CD4-positive, alpha-beta memory T cell (primary cell): ENCODE data around the gene SHLD2. TPM values are rescaled to one million over a fixed set of nuclear protein-coding genes. Genes with fewer than 3 reads are reported as not detected.
"Not testable (repeated sequence)": the region's sequence is repeated elsewhere in the genome, so short reads cannot be mapped to it uniquely, and the experiment has no call there.

Source experiments
- CTCF ChIA-PET: fragments of 350-600 bp; sonication (Branson Sonifier 250); formaldehyde crosslinking; loops from one replicate; lab custom pipeline; 2021; ENCODE audit warnings: inconsistent platforms; ENCODE audit not compliant: partially characterized antibody; lab: Charles Lee
- POLR2A ChIA-PET: fragments of 350-600 bp; sonication (Branson Sonifier 250); formaldehyde crosslinking; loops from one replicate; lab custom pipeline; 2021; ENCODE audit not compliant: partially characterized antibody; lab: Charles Lee
- DNase-seq, 5 donors: peaks; one replicate each; pipeline versions ENCODE4 v3.0.0 to v3.0.0-alpha.2; 2020 to 2022; ENCODE audit warnings: mixed read lengths in 1 of 5
- H3K27ac ChIP-seq: one replicate; pipeline ENCODE4 v1.7.0; 2013; ENCODE audit warnings: low read depth, low read length
- H3K27me3 ChIP-seq: 2 replicates; pipeline ENCODE4 v1.7.0; 2013; ENCODE audit warnings: mild to moderate bottlenecking, low read length, moderate library complexity; ENCODE audit not compliant: insufficient read depth
- H3K36me3 ChIP-seq: 2 replicates; pipeline ENCODE4 v1.7.0; 2013; ENCODE audit warnings: mild to moderate bottlenecking, low read length, moderate library complexity; ENCODE audit not compliant: insufficient read depth
- H3K4me1 ChIP-seq: 2 replicates; pipeline ENCODE4 v1.7.0; 2013; ENCODE audit warnings: mild to moderate bottlenecking, low read length, moderate library complexity; ENCODE audit not compliant: insufficient read depth
- H3K4me3 ChIP-seq, 2 donors: one replicate each; pipeline ENCODE4 v1.7.0; 2013; ENCODE audit warnings: low read length in 2 of 2, mild to moderate bottlenecking in 1 of 2
- H3K9me3 ChIP-seq, 2 donors: one replicate each; pipeline ENCODE4 v1.7.0; 2013; ENCODE audit warnings: low read length in 2 of 2, control low read depth in 1 of 2; ENCODE audit not compliant: control insufficient read depth in 1 of 2
- H3K27ac Mint-ChIP-seq, 7 donors: one replicate each; pipeline ENCODE4 v1.8.0; 2020 to 2021; ENCODE audit warnings: mixed read lengths in 7 of 7, mild to moderate bottlenecking in 6 of 7, inconsistent platforms in 3 of 7, moderate library complexity in 3 of 7
- H3K27me3 Mint-ChIP-seq, 2 donors: one replicate each; pipeline ENCODE4 v1.8.0; 2020 to 2021; ENCODE audit warnings: mixed read lengths in 2 of 2
- H3K36me3 Mint-ChIP-seq, 2 donors: one replicate each; pipeline ENCODE4 v1.8.0; 2020 to 2021; ENCODE audit warnings: mixed read lengths in 2 of 2, inconsistent platforms in 1 of 2, mild to moderate bottlenecking in 1 of 2
- H3K4me1 Mint-ChIP-seq, 4 donors: one replicate each; pipeline ENCODE4 v1.8.0; 2020 to 2021; ENCODE audit warnings: mixed read lengths in 4 of 4, mild to moderate bottlenecking in 1 of 4
- H3K4me3 Mint-ChIP-seq, 8 donors: one replicate each; pipeline ENCODE4 v1.8.0; 2020 to 2021; ENCODE audit warnings: mixed read lengths in 8 of 8, mild to moderate bottlenecking in 7 of 8, moderate library complexity in 6 of 8, inconsistent platforms in 3 of 8
- H3K9me3 Mint-ChIP-seq, 8 donors: one replicate each; pipeline ENCODE4 v1.8.0; 2020 to 2021; ENCODE audit warnings: mixed read lengths in 8 of 8, mild to moderate bottlenecking in 5 of 8, inconsistent platforms in 3 of 8, moderate library complexity in 1 of 8
- intact Hi-C: fragments of 100-400 bp; cut with micrococcal nuclease; formaldehyde crosslinking; loops from one replicate; pipeline ENCODE4 v1.15.1; 2023
- polyA plus RNA-seq, 2 donors: library from polyadenylated mRNA; unstranded; fragments of 300-500 nt; fragmentation: Illumina TruSeq; gene quantifications; one replicate each; pipeline ENCODE4 v1.2.3, GENCODE V29; 2021
- total RNA-seq, 2 experiments: library from RNA; stranded (reverse); gene quantifications; one replicate each; pipeline ENCODE4 v1.2.3, GENCODE V29; 2021

SHLD2 gene
- total and polyA plus RNA-seq, 4 experiments from 2014 or later: 20.7 to 26.5 (median 24.9) TPM

- H3K4me3 Mint-ChIP-seq, CTCF ChIA-PET, H3K4me1 Mint-ChIP-seq, H3K4me1 ChIP-seq, H3K4me3 ChIP-seq, H3K36me3 ChIP-seq, H3K27ac Mint-ChIP-seq, H3K27ac ChIP-seq, intact Hi-C loops, H3K9me3 ChIP-seq, POLR2A ChIA-PET, DNase-seq, H3K27me3 ChIP-seq, H3K9me3 Mint-ChIP-seq, H3K27me3 Mint-ChIP-seq: not testable (repeated sequence)
- H3K36me3 Mint-ChIP-seq: peaks cover 13 to 16% of the 10 kb centered on the region in 2 donors
These were observed 67.8 kb downstream of the SHLD2 start for GRCh38 chr10:87162703-87163293.

DNA sequence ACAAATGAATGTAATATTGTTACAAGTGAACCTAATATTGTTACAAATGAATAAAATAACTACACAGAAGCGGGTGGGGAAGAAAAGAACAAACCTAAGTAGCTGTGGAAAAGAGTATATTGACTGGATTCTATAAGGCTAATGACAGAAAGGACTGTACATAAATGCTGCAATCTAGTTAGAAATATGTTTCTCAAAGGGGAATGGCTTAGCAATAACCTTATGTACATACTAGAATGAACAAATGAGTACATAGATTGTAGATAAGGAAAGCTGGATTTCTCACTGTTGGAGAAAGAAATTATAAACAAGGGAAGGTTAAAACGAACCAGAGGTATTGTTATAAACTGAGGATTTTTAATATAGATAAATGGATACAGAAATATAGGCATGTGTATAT lies 68.4 kb downstream of the SHLD2 start:
- DNase-seq, POLR2A ChIA-PET, H3K27me3 Mint-ChIP-seq, H3K4me3 Mint-ChIP-seq, H3K27me3 ChIP-seq, H3K27ac Mint-ChIP-seq, H3K36me3 ChIP-seq, H3K27ac ChIP-seq, CTCF ChIA-PET, H3K4me1 ChIP-seq, H3K4me3 ChIP-seq, intact Hi-C loops, H3K9me3 ChIP-seq, H3K9me3 Mint-ChIP-seq, H3K4me1 Mint-ChIP-seq: not testable (repeated sequence)
- H3K36me3 Mint-ChIP-seq: peaks cover 13 to 14% of the 10 kb centered on the region in 2 donors

DNA sequence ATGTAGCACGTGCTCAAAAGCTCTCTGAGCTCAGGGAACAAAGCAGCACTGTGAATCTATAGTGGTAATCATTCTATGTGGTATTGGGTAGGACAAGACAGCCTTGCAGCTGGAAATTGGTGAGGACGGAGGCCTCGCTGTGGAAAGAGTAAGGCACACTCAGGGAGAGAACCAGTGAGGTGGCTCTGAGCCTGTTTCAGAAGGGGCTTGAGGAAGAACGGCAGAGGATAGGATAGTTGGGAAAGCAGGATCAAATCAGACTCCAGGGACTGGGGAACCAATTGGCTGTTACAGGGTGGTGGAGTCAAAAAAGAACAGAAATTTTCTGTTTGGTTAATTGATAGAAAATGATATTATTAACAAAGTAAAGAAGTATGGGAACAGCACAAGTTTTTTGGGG lies 74.9 kb downstream of the SHLD2 start:
- H3K4me1 Mint-ChIP-seq, H3K9me3 ChIP-seq, H3K27ac ChIP-seq, POLR2A ChIA-PET, H3K36me3 ChIP-seq, intact Hi-C loops, H3K4me3 Mint-ChIP-seq, H3K27ac Mint-ChIP-seq, H3K27me3 ChIP-seq, H3K9me3 Mint-ChIP-seq, H3K4me1 ChIP-seq, DNase-seq, H3K4me3 ChIP-seq, CTCF ChIA-PET, H3K27me3 Mint-ChIP-seq: not testable (repeated sequence)
- peaks cover 8 to 14% of the 10 kb centered on the region in 2 donors for H3K36me3 Mint-ChIP-seq

GRCh38 chr10:87170705-87171104 lies 75.7 kb downstream of the SHLD2 start:
- H3K27me3 ChIP-seq, H3K27me3 Mint-ChIP-seq, H3K9me3 ChIP-seq, H3K27ac ChIP-seq, CTCF ChIA-PET, H3K36me3 ChIP-seq, H3K4me1 ChIP-seq, POLR2A ChIA-PET, H3K9me3 Mint-ChIP-seq, H3K27ac Mint-ChIP-seq, H3K4me3 ChIP-seq, H3K4me1 Mint-ChIP-seq, intact Hi-C loops, DNase-seq, H3K4me3 Mint-ChIP-seq: not testable (repeated sequence)
- H3K36me3 Mint-ChIP-seq: peaks cover 8 to 14% of the 10 kb centered on the region in 2 donors

- H3K4me3 Mint-ChIP-seq, intact Hi-C loops, POLR2A ChIA-PET, H3K4me3 ChIP-seq, H3K27me3 Mint-ChIP-seq, H3K27ac Mint-ChIP-seq, H3K27me3 ChIP-seq, DNase-seq, H3K4me1 ChIP-seq, H3K9me3 Mint-ChIP-seq, H3K9me3 ChIP-seq, H3K27ac ChIP-seq, CTCF ChIA-PET, H3K36me3 ChIP-seq, H3K4me1 Mint-ChIP-seq: not testable (repeated sequence)
- peaks cover 7 to 16% of the 10 kb centered on the region in 2 donors for H3K36me3 Mint-ChIP-seq
These were observed 76.7 kb downstream of the SHLD2 start for GRCh38 chr10:87171670-87172069.

GRCh38 chr10:87172178-87172577 lies 77.2 kb downstream of the SHLD2 start:
- H3K27me3 Mint-ChIP-seq, H3K27ac Mint-ChIP-seq, H3K27ac ChIP-seq, POLR2A ChIA-PET, H3K4me1 Mint-ChIP-seq, H3K9me3 ChIP-seq, intact Hi-C loops, CTCF ChIA-PET, DNase-seq, H3K27me3 ChIP-seq, H3K4me3 ChIP-seq, H3K36me3 ChIP-seq, H3K4me3 Mint-ChIP-seq, H3K9me3 Mint-ChIP-seq, H3K4me1 ChIP-seq: not testable (repeated sequence)
- peaks cover 4 to 14% of the 10 kb centered on the region in 2 donors for H3K36me3 Mint-ChIP-seq

DNA sequence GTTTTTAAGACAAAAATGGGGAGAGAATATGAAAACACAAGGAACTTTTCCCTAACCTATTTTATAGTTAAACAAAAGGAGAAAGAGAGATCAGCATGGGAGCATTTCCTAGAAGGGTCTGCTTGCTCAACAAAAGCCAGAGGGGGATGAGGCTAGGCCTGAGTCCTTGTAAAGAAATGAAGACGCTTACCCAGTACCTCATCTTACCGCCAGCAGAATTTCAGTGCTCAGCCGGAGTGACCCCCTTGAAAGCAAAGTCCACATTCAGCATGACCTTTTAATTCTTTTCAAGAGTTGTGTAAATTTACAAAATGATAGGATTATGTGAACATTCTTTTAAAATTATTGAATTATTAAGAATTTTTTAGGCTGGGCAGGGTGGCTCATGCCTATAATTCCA lies 82.6 kb downstream of the SHLD2 start:
- H3K4me3 ChIP-seq, H3K4me1 ChIP-seq, H3K9me3 ChIP-seq, H3K36me3 ChIP-seq, H3K27ac ChIP-seq, DNase-seq, H3K4me3 Mint-ChIP-seq, CTCF ChIA-PET, H3K27ac Mint-ChIP-seq, H3K27me3 ChIP-seq, H3K4me1 Mint-ChIP-seq, H3K27me3 Mint-ChIP-seq, POLR2A ChIA-PET, H3K9me3 Mint-ChIP-seq, intact Hi-C loops: not testable (repeated sequence)
- H3K36me3 Mint-ChIP-seq: peaks cover 17 to 22% of the 10 kb centered on the region in 2 donors

DNA sequence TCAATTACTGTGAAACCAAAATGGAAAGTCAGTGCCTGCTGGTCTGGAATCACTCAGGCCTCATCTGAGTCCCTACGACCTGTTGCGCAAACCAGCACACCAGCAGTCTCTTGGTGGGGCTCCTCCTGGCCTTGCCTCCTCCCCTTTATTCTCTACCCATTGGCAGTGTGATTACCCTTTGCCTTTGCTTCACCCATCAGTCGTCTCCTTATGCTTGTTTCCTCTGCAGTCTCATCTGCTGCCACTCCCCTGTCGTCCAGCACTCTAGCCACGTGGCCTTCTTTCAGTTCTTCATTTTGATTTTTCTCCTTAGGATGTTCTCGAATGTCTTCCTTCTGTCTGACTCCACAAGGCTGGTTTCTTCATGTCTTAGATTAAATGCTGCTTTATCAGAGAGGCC lies 89.4 kb downstream of the SHLD2 start:
- H3K4me3 ChIP-seq, H3K27me3 Mint-ChIP-seq, H3K4me3 Mint-ChIP-seq, H3K4me1 Mint-ChIP-seq, H3K27me3 ChIP-seq, H3K36me3 ChIP-seq, intact Hi-C loops, DNase-seq, POLR2A ChIA-PET, H3K27ac ChIP-seq, CTCF ChIA-PET, H3K9me3 ChIP-seq, H3K4me1 ChIP-seq: not testable (repeated sequence)
- peaks cover 55 to 65% of the 10 kb centered on the region in 2 donors for H3K36me3 Mint-ChIP-seq
- H3K9me3 Mint-ChIP-seq: peaks cover 0 to 16% (median 4%) of the 10 kb centered on the region in 8 donors
- H3K27ac Mint-ChIP-seq: peak overlapping the region in 2 of 7 donors; percentile 30 to 59
